Uterus (tissue), 4 donors: ENCODE measurements around the gene SLC6A6. TPM values are rescaled to one million over a fixed set of nuclear protein-coding genes. Genes with fewer than 3 reads are reported as not detected.

Experiments
- DNase-seq, 2 donors: peaks; one replicate each; pipeline ENCODE4 v3.0.0-alpha.2; 2019 to 2020
- H3K27ac ChIP-seq, 2 donors: fragments of 200-600 bp; sonication (generic); 1 replicate in 1 of 2; 2 replicates in 1 of 2; pipeline ENCODE4 v1.5.1; 2016 to 2018
- H3K27me3 ChIP-seq, 2 donors: fragments of 200-600 bp; sonication (generic); one replicate each; pipeline ENCODE4 v1.5.1; 2018 to 2019; ENCODE audit warnings: control low read depth in 1 of 2
- H3K36me3 ChIP-seq, 2 donors: fragments of 200-600 bp; sonication (generic); one replicate each; pipeline ENCODE4 v1.5.1; 2019; ENCODE audit warnings: control low read depth in 1 of 2
- H3K4me1 ChIP-seq, 2 donors: fragments of 200-600 bp; sonication (generic); one replicate each; pipeline ENCODE4 v1.5.1; 2018 to 2019; ENCODE audit warnings: control low read depth in 1 of 2
- H3K4me3 ChIP-seq, 2 donors: fragments of 200-600 bp; sonication (generic); 1 replicate in 1 of 2; 2 replicates in 1 of 2; pipeline ENCODE4 v1.5.1; 2018 to 2019; ENCODE audit warnings: mild to moderate bottlenecking in 1 of 2
- H3K9me3 ChIP-seq, 2 donors: fragments of 200-600 bp; sonication (generic); one replicate each; pipeline ENCODE4 v1.5.1; 2019; ENCODE audit warnings: control low read depth in 1 of 2
- CTCF ChIP-seq, 4 experiments: fragments of 200-600 bp in 2 of 4; fragments of 450-650 bp in 2 of 4; sonication (generic) in 2 of 4; IDR thresholded peaks; one replicate each; pipeline ENCODE4 v1.5.1; 2016 to 2019; ENCODE audit warnings: antibody characterized with exemption in 4 of 4, mild to moderate bottlenecking in 2 of 4, moderate library complexity in 1 of 4
- POLR2A ChIP-seq, 2 donors: fragments of 450-650 bp; IDR thresholded peaks; one replicate each; pipeline ENCODE4 v1.6.1; 2016; ENCODE audit warnings: antibody characterized with exemption in 2 of 2, mild to moderate bottlenecking in 1 of 2, moderate library complexity in 1 of 2
- intact Hi-C: fragments of 100-400 bp; cut with DNase I; formaldehyde crosslinking; loops from one replicate; pipeline ENCODE4 v1.15.1; 2023; ENCODE audit warnings: low total_unique reads
- total RNA-seq, 4 donors: library from RNA; depleted of rRNA in 3 of 4; stranded (reverse); fragments of >200 nt in 3 of 4; gene quantifications; one replicate each; pipeline versions ENCODE4 v1.1.0 to v1.2.4, GENCODE V29; 2014 to 2023
- donor health status: DM: yes; HTN: yes; CAD: no.

The SLC6A6 gene
- total RNA-seq, 4 donors from 2014 or later = 15.9 to 37.5 (median 18.0) TPM

- Histone ChIP-seq H3K4me1 (peaks cover 30 to 40% of the 10 kb centered on the region in 2 donors), H3K36me3 (no peaks in the 10 kb centered on the region), H3K4me3 (no peak overlapping the region), H3K27me3 (no peaks in the 10 kb centered on the region), H3K27ac (peak overlapping the region in 1 of 2 donors; percentile 40), H3K9me3 (no peaks in the 10 kb centered on the region)
- intact Hi-C loops = no loop called here
- DNase-seq = no peak
- TF ChIP-seq POLR2A (IDR thresholded peaks at IDR 0.05) (no peak), CTCF (IDR thresholded peaks at IDR 0.05) (no peak)
Observed at GRCh38 chr3:14477311-14477935, 75.0 kb downstream of the SLC6A6 start.

DNA sequence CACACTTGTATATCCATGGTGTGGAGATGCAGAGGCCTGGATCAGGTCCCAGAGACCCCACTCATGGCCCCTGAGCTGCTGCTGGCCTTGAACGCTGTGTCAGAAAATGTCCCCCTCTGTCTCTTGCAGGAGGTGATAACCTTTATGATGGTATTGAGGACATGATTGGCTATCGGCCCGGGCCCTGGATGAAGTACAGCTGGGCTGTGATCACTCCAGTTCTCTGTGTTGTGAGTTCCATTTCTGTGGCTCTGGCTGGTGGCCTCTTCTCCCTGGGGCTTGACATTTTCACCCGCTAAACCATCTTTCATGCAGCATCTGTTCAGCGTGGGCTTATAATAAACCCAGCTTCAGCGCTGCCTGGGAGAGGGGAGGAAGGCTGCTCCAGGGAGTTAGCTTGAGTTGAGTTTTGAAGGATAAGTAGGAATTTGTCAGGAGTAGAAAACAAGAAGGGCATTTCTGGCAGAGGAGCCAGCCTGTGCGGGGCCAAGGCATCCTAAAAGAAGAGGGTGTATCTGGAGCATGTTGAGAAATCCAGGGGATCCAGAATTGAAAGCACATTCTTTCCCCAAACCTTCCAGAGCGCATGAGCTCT, 76.6 kb downstream of the SLC6A6 start:
- Histone ChIP-seq H3K4me3 (no peak overlapping the region), H3K27me3 (no peaks in the 10 kb centered on the region), H3K4me1 (peaks cover 25 to 36% of the 10 kb centered on the region in 2 donors), H3K36me3 (no peaks in the 10 kb centered on the region), H3K27ac (peak overlapping the region in 1 of 2 donors; percentile 65), H3K9me3 (no peaks in the 10 kb centered on the region)
- no peak for TF ChIP-seq POLR2A (IDR thresholded peaks at IDR 0.05)
- TF ChIP-seq CTCF (IDR thresholded peaks at IDR 0.05) = no peak
- no peak for DNase-seq
- intact Hi-C loops = no loop called here

- peaks cover 25 to 31% of the 10 kb centered on the region in 2 donors for H3K4me1 ChIP-seq
Observed at GRCh38 chr3:14479591-14479990, 77.2 kb downstream of the SLC6A6 start.

GRCh38 chr3:14480207-14481017, 78.0 kb downstream of the SLC6A6 start:
- Histone ChIP-seq H3K36me3 (no peaks in the 10 kb centered on the region), H3K27ac (peak overlapping the region; percentile 11 to 65), H3K27me3 (no peaks in the 10 kb centered on the region), H3K4me3 (no peak overlapping the region), H3K4me1 (peaks cover 25 to 28% of the 10 kb centered on the region in 2 donors), H3K9me3 (no peaks in the 10 kb centered on the region)
- TF ChIP-seq POLR2A (IDR thresholded peaks at IDR 0.05) (no peak), CTCF (IDR thresholded peaks at IDR 0.05) (no peak)
- intact Hi-C loops = no loop called here
- DNase-seq = peak in 1 of 2 donors; percentile 71

More at GRCh38 chr3:14479591-14479990, 77.2 kb downstream of the SLC6A6 start:
- no peak for DNase-seq
- H3K27ac ChIP-seq = peak overlapping the region in 1 of 2 donors; percentile 65
- H3K4me3 ChIP-seq = no peak overlapping the region
- H3K27me3 ChIP-seq = no peaks in the 10 kb centered on the region
- no peak for TF ChIP-seq CTCF (IDR thresholded peaks at IDR 0.05)
- no peak for TF ChIP-seq POLR2A (IDR thresholded peaks at IDR 0.05)
- no peaks in the 10 kb centered on the region for H3K36me3 ChIP-seq
- intact Hi-C loops = no loop called here
- no peaks in the 10 kb centered on the region for H3K9me3 ChIP-seq
